HepG2 (cell line): Measurements from ENCODE around the gene KDM4F. TPM values are rescaled to one million over a fixed set of nuclear protein-coding genes. Genes with fewer than 3 reads are reported as not detected.
"Not testable (repeated sequence)": the region's sequence is repeated elsewhere in the genome, so short reads cannot be mapped to it uniquely, and the experiment has no call there.

Experiments
- ATAC-seq: fragments of 200-7000 bp; cut with Tn5 transposase; 3 replicates; pipeline ENCODE4 v1.9.1; 2020; ENCODE audit warnings: mild to moderate bottlenecking, moderate library complexity
- BruUV-seq: library from RNA; stranded (reverse); fragments of 400-500 nt; replicated peaks from 2 replicates; lab custom pipeline; 2021; lab: Mats Ljungman, UMichigan
- CTCF ChIA-PET: fragments of 300-600 bp; formaldehyde crosslinking; extraction: SDS; loops from one replicate; lab custom pipeline; 2021; ENCODE audit warnings: low total read pairs, inconsistent platforms, low intra/inter-chr PET ratio; lab: Yijun Ruan, JAX
- POLR2A ChIA-PET: fragments of 350-600 bp; sonication (Branson Sonifier 250); formaldehyde crosslinking; loops from one replicate; lab custom pipeline; 2020; ENCODE audit warnings: antibody characterized with exemption, inconsistent platforms; lab: Yijun Ruan, JAX
- DNase-seq: peaks from one replicate; pipeline ENCODE4 v3.0.0-alpha.2; 2015; ENCODE audit warnings: low spot score
- FAIRE-seq: peaks from 3 replicates; lab custom pipeline; 2011; peaks lifted over from hg19 to GRCh38; lab: Jason Lieb, UNC
- H2AFZ ChIP-seq: one replicate; pipeline ENCODE4 v1.6.1; 2011; ENCODE audit warnings: low read length, inconsistent platforms
- H3K27ac ChIP-seq: fragments of 300-600 bp; 3 replicates; pipeline ENCODE4 v1.8.0; 2011; ENCODE audit warnings: mixed run types, mild to moderate bottlenecking, mixed read lengths, low read length, inconsistent platforms; ENCODE audit not compliant: insufficient read depth; ENCODE audit errors: extremely low read length
- H3K27me3 ChIP-seq, 2 experiments: fragments of 200-600 bp in 1 of 2; 2 replicates in 1 of 2; 3 replicates in 1 of 2; pipeline versions ENCODE4 v1.6.0 to v1.8.0; 2011; ENCODE audit warnings: low read length in 2 of 2, mild to moderate bottlenecking in 2 of 2, moderate library complexity in 2 of 2, inconsistent platforms in 1 of 2; ENCODE audit not compliant: insufficient read depth in 2 of 2, control insufficient read depth in 1 of 2
- H3K36me3 ChIP-seq, 2 experiments: fragments of 200-600 bp in 1 of 2; replicated peaks in 1 of 2; 2 replicates in 1 of 2; 3 replicates in 1 of 2; pipeline versions ENCODE4 v1.5.1 to v1.8.0; 2011; ENCODE audit warnings: low read length in 2 of 2, inconsistent platforms in 1 of 2; ENCODE audit not compliant: insufficient read depth in 2 of 2, control insufficient read depth in 1 of 2
- H3K4me1 ChIP-seq: 2 replicates; pipeline ENCODE4 v1.5.1; 2012; ENCODE audit warnings: low read length, inconsistent platforms; ENCODE audit not compliant: insufficient read depth
- H3K4me2 ChIP-seq: 2 replicates; pipeline ENCODE4 v1.6.0; 2011; ENCODE audit warnings: low read depth, low read length, inconsistent platforms
- H3K4me3 ChIP-seq, 3 experiments: fragments of 200-600 bp in 1 of 3; sonication (generic), shearing (Covaris generic) in 1 of 3; replicated peaks in 1 of 3; 2 replicates each; pipeline ENCODE4 v1.5.1; 2011 to 2016; ENCODE audit warnings: low read length in 3 of 3, inconsistent platforms in 2 of 3, low read depth in 2 of 3, mild to moderate bottlenecking in 2 of 3, control low read depth in 1 of 3, mixed read lengths in 1 of 3; ENCODE audit not compliant: insufficient read depth in 1 of 3
- H3K79me2 ChIP-seq: one replicate; pipeline ENCODE4 v1.6.1; 2011; ENCODE audit warnings: low read length, inconsistent platforms; ENCODE audit not compliant: insufficient read depth
- H3K9ac ChIP-seq: 2 replicates; pipeline ENCODE4 v1.6.0; 2011; ENCODE audit warnings: mild to moderate bottlenecking, low read depth, low read length, inconsistent platforms; ENCODE audit not compliant: insufficient read depth
- H3K9me3 ChIP-seq: 2 replicates; pipeline ENCODE4 v1.5.1; 2012; ENCODE audit warnings: mild to moderate bottlenecking, low read length
- H4K20me1 ChIP-seq: 2 replicates; pipeline ENCODE4 v1.6.0; 2011; ENCODE audit warnings: inconsistent platforms, mild to moderate bottlenecking, low read length, moderate library complexity; ENCODE audit not compliant: insufficient read depth
- ARNT2 ChIP-seq: sonication (generic); formaldehyde crosslinking; IDR thresholded peaks from 2 replicates; pipeline ENCODE4 v1.8.0; 2022; ENCODE audit warnings: mild to moderate bottlenecking, low read depth, missing genetic modification reagents, moderate library complexity
- CEBPB ChIP-seq: IDR thresholded peaks from 2 replicates; pipeline ENCODE4 v1.6.1; 2011; ENCODE audit warnings: low read depth, low read length, improper control_type of control experiment, borderline replicate concordance
- HOXA5 ChIP-seq: sonication (generic); formaldehyde crosslinking; IDR thresholded peaks from 2 replicates; pipeline ENCODE4 v1.4.0; 2020; ENCODE audit warnings: missing genetic modification reagents
- ZNF687 ChIP-seq: sonication (generic); formaldehyde crosslinking; IDR thresholded peaks from 2 replicates; pipeline ENCODE4 v1.5.1; 2020; ENCODE audit warnings: mild to moderate bottlenecking, missing genetic modification reagents, moderate library complexity
- WGBS: methylation state at CpG from one replicate; pipeline ENCODE4 v1.1.6; 2017; ENCODE audit warnings: low lambda C conversion rate; 5-methylcytosine and 5-hydroxymethylcytosine counted together
- in situ Hi-C: cut with HindIII; loops from 2 replicates; pipeline ENCODE4 v1.10.0; 2017; ENCODE audit warnings: low pct_unique_long_range_greater_than_20kb; ENCODE audit not compliant: extremely low pct_ligation_motif_present
- intact Hi-C: fragments of 100-400 bp; cut with micrococcal nuclease; formaldehyde crosslinking; loops from one replicate; pipeline ENCODE4 v1.10.0; 2022; ENCODE audit not compliant: unreplicated experiment
- polyA plus RNA-seq, 8 experiments: library from polyadenylated mRNA; depleted of rRNA in 3 of 8; stranded (reverse) in 7 of 8; unstranded in 1 of 8; fragments of >200 nt; fragmentation: Illumina TruSeq in 4 of 8; extraction: Trizol in 4 of 8; gene quantifications; 2 replicates each; pipeline versions ENCODE4 v1.2.1 to v1.2.3, GENCODE V29; 2011 to 2016; ENCODE audit warnings: low read depth in 4 of 8, missing spikeins in 1 of 8, mixed read lengths in 1 of 8; ENCODE audit not compliant: insufficient read depth in 1 of 8
- total RNA-seq, 5 experiments: library from RNA; depleted of rRNA; stranded (reverse); fragments of >200 nt; fragmentation: Illumina TruSeq; extraction: Trizol; gene quantifications; 2 replicates each; pipeline ENCODE4 v1.2.3, GENCODE V29; 2016; ENCODE audit warnings: low read depth in 1 of 5

The KDM4F gene
- total and polyA plus RNA-seq, 2 of the 13 experiments (the other 11 are each of a cell fraction or from before 2014, with no cell fraction given) = not detected

- H3K27ac ChIP-seq, BruUV-seq, intact Hi-C loops, H3K9ac ChIP-seq, H3K4me3 ChIP-seq, H2AFZ ChIP-seq, DNase-seq, H3K4me2 ChIP-seq, H3K36me3 ChIP-seq, in situ Hi-C loops, ATAC-seq, H4K20me1 ChIP-seq, H3K9me3 ChIP-seq, H3K27me3 ChIP-seq, CTCF ChIA-PET, POLR2A ChIA-PET, FAIRE-seq, H3K4me1 ChIP-seq, H3K79me2 ChIP-seq: not testable (repeated sequence)
- WGBS = 88% methylated on average over 52 of the region's 71 CpGs
Observed at GRCh38 chr11:95037356-95038035, 11.7 kb upstream of the KDM4F start.

DNA sequence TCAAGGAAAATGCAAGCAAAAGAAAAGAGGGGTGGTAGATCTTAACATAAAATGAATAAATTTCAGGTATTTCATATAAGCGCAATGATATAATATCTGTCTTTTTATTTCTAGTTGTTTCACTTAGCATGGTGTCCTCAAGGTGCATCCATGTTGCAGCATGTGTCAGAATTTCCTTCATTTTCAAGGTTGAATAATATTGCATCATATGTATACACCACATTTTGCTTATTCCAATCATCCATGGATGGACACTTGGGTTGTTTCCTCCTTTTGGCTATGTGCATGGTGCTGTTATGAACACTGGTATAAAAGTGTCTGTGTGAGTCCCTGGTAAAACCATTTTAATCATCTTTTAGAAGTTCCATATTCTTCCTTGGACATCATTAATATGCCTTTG, 7.0 kb upstream of the KDM4F start:
- in situ Hi-C loops = no loop called here
- Histone ChIP-seq H4K20me1 (no peaks in the 10 kb centered on the region), H3K4me3 (no peak overlapping the region), H2AFZ (no peak overlapping the region), H3K27me3 (peaks cover 0 to 4% of the 10 kb centered on the region in 2 experiments; a peak in 1 of 5 replicates), H3K4me2 (no peak overlapping the region), H3K9me3 (no peaks in the 10 kb centered on the region), H3K79me2 (no peaks in the 10 kb centered on the region), H3K4me1 (no peaks in the 10 kb centered on the region), H3K9ac (no peak overlapping the region)
- DNase-seq (no peak), ATAC-seq (no peak), FAIRE-seq (no peak)
- WGBS = 97% methylated on average over 1 of the region's 1 CpG
- POLR2A ChIA-PET = no interaction called here
- CTCF ChIA-PET = no interaction called here
- no TSS peak for BruUV-seq
- TF ChIP-seq ARNT2 (CRISPR knock-in tag) (no peak), ZNF687 (CRISPR knock-in tag) (no peak), CEBPB (peak; percentile 42; the same call in 1 of the 2 replicates), HOXA5 (CRISPR knock-in tag) (no peak)
- TF ChIP-seq, all 625 proteins: peak for 1
- Histone ChIP-seq H3K36me3 (no peaks in the 10 kb centered on the region), H3K27ac (no peak overlapping the region)
- intact Hi-C loops = no loop called here
